Keratinocyte (primary cell): ENCODE measurements around the gene HOTAIR. TPM values are rescaled to one million over a fixed set of nuclear protein-coding genes. Genes with fewer than 3 reads are reported as not detected.
A peak's percentile ranks its signal among the peaks of the same experiment; 100 is the strongest.

Source experiments
- DNase-seq: peaks from one replicate; pipeline ENCODE4 v3.0.0-alpha.2; 2011; ENCODE audit warnings: low read depth, missing footprints, low spot score
- FAIRE-seq: peaks from 2 replicates; lab custom pipeline; 2011; peaks lifted over from hg19 to GRCh38; lab: Jason Lieb, UNC
- H2AFZ ChIP-seq: 2 replicates; pipeline ENCODE4 v1.6.0; 2012; ENCODE audit warnings: low read length, control low read depth, inconsistent platforms; ENCODE audit not compliant: control insufficient read depth
- H3K27ac ChIP-seq: 2 replicates; pipeline ENCODE4 v1.5.1; 2011; ENCODE audit warnings: low read length; ENCODE audit not compliant: control insufficient read depth, insufficient read depth
- H3K27me3 ChIP-seq: 3 replicates; pipeline ENCODE4 v1.6.0; 2011; ENCODE audit warnings: low read length; ENCODE audit not compliant: control insufficient read depth, insufficient read depth; ENCODE audit errors: extremely low read depth
- H3K36me3 ChIP-seq, 2 experiments: 2 replicates in 1 of 2; 3 replicates in 1 of 2; pipeline ENCODE4 v1.5.1; 2011; ENCODE audit warnings: low read length in 2 of 2, mild to moderate bottlenecking in 1 of 2; ENCODE audit not compliant: control insufficient read depth in 2 of 2, insufficient read depth in 2 of 2; ENCODE audit errors: extremely low read depth in 1 of 2
- H3K4me1 ChIP-seq: 3 replicates; pipeline ENCODE4 v1.5.1; 2011; ENCODE audit warnings: low read length; ENCODE audit not compliant: control insufficient read depth, insufficient read depth; ENCODE audit errors: extremely low read depth
- H3K4me2 ChIP-seq: 3 replicates; pipeline ENCODE4 v1.6.0; 2011; ENCODE audit warnings: low read depth, low read length; ENCODE audit not compliant: control insufficient read depth, insufficient read depth; ENCODE audit errors: extremely low read depth
- H3K4me3 ChIP-seq, 3 experiments: fragments of 200-600 bp in 1 of 3; sonication (generic) in 1 of 3; 2 replicates in 2 of 3; 3 replicates in 1 of 3; pipeline ENCODE4 v1.5.1; 2011 to 2016; ENCODE audit warnings: low read length in 3 of 3, mild to moderate bottlenecking in 3 of 3, control low read depth in 2 of 3, inconsistent platforms in 1 of 3, low read depth in 1 of 3, mixed read lengths in 1 of 3, mixed run types in 1 of 3, moderate library complexity in 1 of 3; ENCODE audit not compliant: control insufficient read depth in 2 of 3, insufficient read depth in 2 of 3; ENCODE audit errors: extremely low read depth in 1 of 3
- H3K79me2 ChIP-seq: 2 replicates; pipeline ENCODE4 v1.6.0; 2012; ENCODE audit warnings: low read length; ENCODE audit not compliant: control insufficient read depth, insufficient read depth
- H3K9ac ChIP-seq: 3 replicates; pipeline ENCODE4 v1.6.0; 2011; ENCODE audit warnings: low read length; ENCODE audit not compliant: control insufficient read depth, insufficient read depth; ENCODE audit errors: extremely low read depth
- H3K9me1 ChIP-seq: 3 replicates; pipeline ENCODE4 v1.6.0; 2011; ENCODE audit warnings: low read length; ENCODE audit not compliant: control insufficient read depth, insufficient read depth; ENCODE audit errors: extremely low read depth
- H3K9me3 ChIP-seq: 2 replicates; pipeline ENCODE4 v1.5.1; 2012; ENCODE audit warnings: low read depth, low read length; ENCODE audit not compliant: control insufficient read depth
- H4K20me1 ChIP-seq: 3 replicates; pipeline ENCODE4 v1.6.0; 2011; ENCODE audit warnings: low read length; ENCODE audit not compliant: control insufficient read depth, insufficient read depth; ENCODE audit errors: extremely low read depth
- CTCF ChIP-seq, 3 experiments: IDR thresholded peaks in 1 of 3; conservative IDR thresholded peaks in 1 of 3; optimal IDR thresholded peaks in 1 of 3; 2 replicates in 2 of 3; 3 replicates in 1 of 3; pipeline versions ENCODE3 to v1.5.1; 2011; ENCODE audit warnings: low read length in 3 of 3, mild to moderate bottlenecking in 3 of 3, moderate library complexity in 2 of 3, control low read depth in 1 of 3, inconsistent platforms in 1 of 3; ENCODE audit not compliant: insufficient read depth in 2 of 3; ENCODE audit errors: extremely low read depth in 1 of 3
- EZH2 ChIP-seq: IDR thresholded peaks from one replicate; pipeline ENCODE4 v1.6.1; 2012; ENCODE audit warnings: inconsistent platforms, mild to moderate bottlenecking, low read length, moderate library complexity
- dilution Hi-C: fragments of 300-500 bp; cut with MboI; formaldehyde crosslinking; loops from one replicate; pipeline ENCODE4 v1.7.0; 2020; ENCODE audit warnings: low sequenced_read_pairs; ENCODE audit not compliant: extremely low pct_ligation_motif_present
- polyA minus RNA-seq, 3 experiments: library from RNA; depleted of rRNA, polyadenylated mRNA; stranded (reverse); fragments of >200 nt; gene quantifications; 1 replicate in 1 of 3; 2 replicates in 1 of 3; 3 replicates in 1 of 3; pipeline ENCODE4 v1.2.3, GENCODE V29; 2011
- polyA plus RNA-seq, 5 experiments: library from polyadenylated mRNA; depleted of rRNA in 3 of 5; stranded (reverse) in 3 of 5; stranded (forward) in 1 of 5; unstranded in 1 of 5; fragments of >200 nt; gene quantifications; 1 replicate in 1 of 5; 2 replicates in 3 of 5; 3 replicates in 1 of 5; pipeline versions ENCODE4 v1.2.1 to v1.2.3, GENCODE V29; 2011 to 2012; ENCODE audit warnings: missing spikeins in 2 of 5, low read depth in 1 of 5, low replicate concordance in 1 of 5

HOTAIR gene
- polyA plus RNA-seq: 2.5 to 4.0 TPM (median 2.9 TPM) in 3 replicates
- 3.5 TPM for polyA plus RNA-seq (2011; ENCODE audit: low read depth)
- polyA plus RNA-seq (2011; cell fraction: cytosol; rRNA removed): 2.4 and 2.8 TPM in 2 replicates
- polyA plus RNA-seq (2011; cell fraction: nucleus; rRNA removed): 7.6 and 8.3 TPM in 2 replicates
- polyA plus RNA-seq (2012; ENCODE audit: low replicate concordance): 1.2 and 3.3 TPM in 2 replicates
- polyA minus RNA-seq: 0.22 to 0.92 TPM (median 0.56 TPM) in 3 replicates
- 0.96 TPM for polyA minus RNA-seq (2011; cell fraction: cytosol; rRNA and poly(A)+ RNA removed)
- polyA minus RNA-seq (2011; cell fraction: nucleus; rRNA and poly(A)+ RNA removed): 0.53 and 0.85 TPM in 2 replicates

DNA sequence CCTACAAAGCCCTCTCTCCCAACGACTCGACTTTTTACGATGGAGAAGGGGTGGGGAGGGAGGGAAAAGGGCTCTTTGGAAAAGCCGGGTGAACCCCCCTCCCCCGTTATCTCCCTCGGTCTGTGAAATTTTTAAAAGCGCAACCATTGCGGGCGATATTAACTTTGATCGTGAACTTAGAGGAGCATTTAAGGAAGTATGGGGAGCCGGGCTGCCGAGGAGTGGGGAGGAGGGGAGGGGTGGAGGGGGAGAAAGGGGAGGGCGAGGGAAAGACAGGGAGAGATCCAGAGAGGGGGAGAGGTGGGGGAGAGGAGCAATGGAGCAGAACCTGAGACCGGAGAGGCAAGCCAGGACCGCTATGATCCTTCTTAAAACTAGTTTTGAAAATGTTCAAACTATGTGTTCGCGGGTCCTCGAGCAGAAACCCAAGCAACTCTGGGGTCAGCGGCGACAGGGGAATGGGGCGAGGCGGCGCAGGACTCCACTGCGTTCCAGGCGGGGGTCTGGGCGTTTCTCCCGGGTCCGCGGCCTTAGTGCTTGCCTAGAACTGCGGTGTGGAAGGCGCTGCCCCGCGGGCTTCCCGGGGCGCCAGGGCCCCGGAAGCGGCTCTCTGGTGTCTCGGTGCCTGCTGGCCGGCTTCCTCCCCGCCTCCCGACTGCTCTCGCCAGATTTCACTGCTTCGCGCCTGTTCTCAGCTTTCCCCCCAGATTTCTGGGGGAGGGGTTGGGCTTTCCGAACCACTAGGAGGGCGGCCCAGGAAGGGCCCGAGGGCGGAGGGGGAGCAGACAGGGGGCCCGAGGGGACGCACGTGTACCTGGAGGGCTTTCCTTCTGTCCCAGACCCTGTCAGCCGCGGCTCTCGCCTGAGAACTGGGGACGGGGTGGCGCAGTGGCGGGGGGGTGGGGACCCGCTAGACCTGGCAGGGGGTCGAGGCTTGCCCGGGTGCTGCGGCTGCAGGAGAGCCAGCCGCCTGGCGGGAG lies at the start of gene HOTAIR:
HOTAIR (minus strand) TSS at position 871 of the 980 bp plus-strand sequence.
- no peak for TF ChIP-seq EZH2
- no peak for TF ChIP-seq CTCF (optimal IDR thresholded peaks at IDR 0.05 in 1 of 3, IDR thresholded peaks at IDR 0.05 in 1 of 3, conservative IDR thresholded peaks at IDR 0.05 in 1 of 3; ENCODE audit: extremely low read depth in 1 of 3, insufficient read depth in 2 of 3, low read length in 3 of 3)
- H4K20me1 ChIP-seq: no peaks in the 10 kb centered on the region
- dilution Hi-C loops: no loop called here
- no peaks in the 10 kb centered on the region for H3K9me3 ChIP-seq
- H3K4me1 ChIP-seq: peaks cover 37% of the 10 kb centered on the region
- H3K9ac ChIP-seq: peak within 1 kb of the TSS; percentile 89
- H3K79me2 ChIP-seq: peaks cover 22% of the 10 kb centered on the region
- peak within 1 kb of the TSS; percentile 81 for H3K4me2 ChIP-seq
- peak within 1 kb of the TSS; percentile 54 to 89 (median 68) for H3K4me3 ChIP-seq
- H2AFZ ChIP-seq: peak within 1 kb of the TSS; percentile 78
- peak within 1 kb of the TSS; percentile 74 for H3K27ac ChIP-seq
- FAIRE-seq (no peak), DNase-seq (no peak)
- no peaks in the 10 kb centered on the region for H3K36me3 ChIP-seq
- H3K27me3 ChIP-seq: no peaks in the 10 kb centered on the region
- no peaks in the 10 kb centered on the region for H3K9me1 ChIP-seq

DNA sequence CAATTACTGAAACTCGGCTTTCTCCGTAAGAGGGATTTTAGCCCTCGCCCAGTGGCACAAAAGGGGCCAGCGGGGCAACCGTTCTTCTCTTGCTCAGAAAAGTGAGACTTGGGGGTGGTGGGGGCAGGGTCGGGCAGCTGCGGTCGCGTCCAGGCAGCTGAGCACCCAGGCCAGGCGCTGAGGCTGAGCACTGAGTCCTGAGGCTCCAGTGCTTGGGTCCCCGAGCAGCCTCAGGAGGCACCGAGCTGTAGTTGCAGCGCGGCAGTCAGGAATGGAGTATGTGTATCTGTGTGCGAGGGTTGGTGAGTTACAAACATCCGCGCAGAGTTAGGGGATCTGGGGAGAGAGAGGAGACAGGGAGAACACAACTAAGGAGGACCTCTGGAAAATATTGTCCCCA lies 49.4 kb upstream of the HOTAIR start:
- FAIRE-seq (no peak), DNase-seq (no peak)
- Histone ChIP-seq H4K20me1 (no peaks in the 10 kb centered on the region), H2AFZ (no peak overlapping the region), H3K36me3 (no peaks in the 10 kb centered on the region), H3K27ac (peak overlapping the region; percentile 98), H3K4me1 (peaks cover 74% of the 10 kb centered on the region), H3K9ac (peak overlapping the region; percentile 71), H3K9me3 (no peaks in the 10 kb centered on the region), H3K4me3 (peak overlapping the region in 2 of 3 experiments; percentile 55 to 63), H3K27me3 (no peaks in the 10 kb centered on the region), H3K4me2 (peak overlapping the region; percentile 98), H3K9me1 (no peaks in the 10 kb centered on the region), H3K79me2 (peaks cover 92% of the 10 kb centered on the region)
- TF ChIP-seq EZH2 (no peak), CTCF (optimal IDR thresholded peaks at IDR 0.05 in 1 of 3, IDR thresholded peaks at IDR 0.05 in 1 of 3, conservative IDR thresholded peaks at IDR 0.05 in 1 of 3; ENCODE audit: extremely low read depth in 1 of 3, insufficient read depth in 2 of 3, low read length in 3 of 3) (no peak)
- dilution Hi-C loops: no loop called here
